T-helper 2 cell (primary cell): ENCODE data around the gene ACTR10.

Source experiments
- DNase-seq, 5 experiments: peaks; one replicate each; pipeline versions ENCODE4 v3.0.0 to v3.0.0-alpha.2; 2012 to 2022

Gene ACTR10

GRCh38 chr14:58281969-58282368 lies 82.0 kb downstream of the ACTR10 start:
- no peak for DNase-seq

DNA sequence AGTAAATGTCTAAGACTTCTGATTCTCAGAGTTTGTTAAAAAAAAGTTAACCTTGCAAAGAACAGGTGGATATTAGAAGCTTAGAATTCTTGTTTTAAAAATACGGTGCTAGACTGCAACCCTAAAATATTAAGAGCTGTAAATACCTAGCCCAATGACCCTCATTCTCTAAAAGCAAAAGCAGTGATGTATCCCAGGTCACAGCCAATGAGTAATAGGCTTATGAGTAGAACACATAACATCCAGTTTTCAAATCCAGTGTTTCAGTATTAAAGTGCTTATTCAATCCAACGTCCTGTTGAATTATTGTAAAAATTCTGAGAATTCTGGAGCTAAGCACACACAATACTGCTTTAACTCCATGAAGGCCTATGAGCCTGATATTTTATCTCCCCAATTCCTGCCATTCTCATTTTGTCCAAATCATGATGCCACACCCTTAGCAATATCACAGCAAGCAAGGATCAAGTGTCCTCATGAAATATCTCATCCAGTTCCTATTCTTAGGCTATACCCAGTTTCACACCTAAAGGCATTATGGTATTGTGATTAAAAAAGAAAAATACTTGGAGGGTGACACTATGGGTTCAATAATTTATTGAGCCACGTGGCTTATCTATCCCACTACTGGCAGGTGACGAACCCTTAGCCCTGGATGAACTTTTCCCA lies 83.1 kb downstream of the ACTR10 start:
- DNase-seq, result no peak

- DNase-seq, result no peak
Measured at GRCh38 chr14:58283730-58284129, 83.8 kb downstream of the ACTR10 start.

DNA sequence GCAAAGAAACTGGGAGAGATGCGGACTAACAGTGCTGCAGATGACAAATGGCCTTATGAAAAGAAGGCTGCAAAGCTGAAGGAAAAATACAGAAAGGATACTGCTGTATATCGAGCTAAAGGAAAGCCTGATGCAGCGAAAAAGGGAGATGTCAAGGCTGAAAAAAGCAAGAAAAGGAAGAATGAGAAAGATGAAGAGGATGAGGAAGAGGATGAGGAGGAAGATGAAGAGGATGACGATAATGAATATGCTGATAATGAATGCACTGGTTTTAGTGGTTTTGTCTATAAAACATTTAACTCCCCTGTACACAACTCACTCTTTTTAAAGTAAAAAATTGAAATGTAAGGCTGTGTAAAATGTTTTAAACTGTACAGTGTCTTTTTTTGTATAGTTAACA lies 85.2 kb downstream of the ACTR10 start:
- no peak for DNase-seq
